ENCODE data around the gene ARSA.

The ARSA gene

GRCh38 chr22:50579752-50580151, 48.2 kb downstream of the ARSA start:
- no peak for DNase-seq (ENCODE audit: low read depth in 3 of 3)

- no peak for DNase-seq (ENCODE audit: low read depth in 3 of 3)
Observed at GRCh38 chr22:50578776-50579310, 49.1 kb downstream of the ARSA start.

DNA sequence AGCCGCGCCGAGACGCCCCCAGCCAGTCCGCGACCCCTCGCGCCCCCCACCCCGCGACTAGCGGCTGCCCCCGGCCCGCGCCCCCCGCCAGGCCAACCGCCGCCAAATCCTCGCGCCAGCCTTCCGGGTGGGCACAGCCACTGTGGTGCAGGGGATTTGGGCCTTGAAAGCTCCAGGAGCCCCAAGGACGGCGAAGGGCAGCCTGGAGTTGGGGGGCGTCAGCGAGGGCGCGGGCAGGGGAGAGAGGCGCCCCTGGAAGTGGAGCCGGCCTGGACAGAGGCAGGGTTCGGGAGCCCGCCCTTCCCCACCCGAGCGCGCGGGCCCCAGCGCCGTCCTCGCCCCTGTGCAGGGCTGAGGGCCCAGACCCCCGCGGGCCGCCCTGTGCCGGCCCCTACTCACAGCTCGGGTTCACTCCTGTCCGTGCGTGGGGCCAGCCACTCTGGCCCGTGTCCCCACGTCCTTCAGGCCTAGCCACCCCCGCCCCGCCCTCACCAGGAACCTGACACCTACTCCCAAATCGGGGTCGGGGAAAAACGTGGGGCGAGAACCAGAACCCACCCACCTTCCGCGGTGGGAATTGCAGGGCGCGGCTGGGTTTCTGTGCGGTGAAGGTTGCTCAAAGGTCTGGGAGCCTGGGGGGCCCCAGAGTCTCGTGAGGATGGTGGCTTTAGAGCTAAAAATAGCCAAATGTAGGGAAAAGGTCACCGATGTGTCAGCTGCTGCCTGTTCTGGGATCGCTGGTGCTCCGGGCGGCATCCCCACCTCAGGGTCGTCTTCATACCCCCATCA, 49.8 kb downstream of the ARSA start, which contains the start of gene CPT1B:
CPT1B (minus strand) TSS at position 441 of the 789 bp plus-strand sequence. CDS start 512 bp downstream, outside the sequence.
- no peak for DNase-seq (ENCODE audit: low read depth in 3 of 3)

GRCh38 chr22:50577697-50577986, 50.3 kb downstream of the ARSA start:
- no peak for DNase-seq (ENCODE audit: low read depth in 3 of 3)

DNA sequence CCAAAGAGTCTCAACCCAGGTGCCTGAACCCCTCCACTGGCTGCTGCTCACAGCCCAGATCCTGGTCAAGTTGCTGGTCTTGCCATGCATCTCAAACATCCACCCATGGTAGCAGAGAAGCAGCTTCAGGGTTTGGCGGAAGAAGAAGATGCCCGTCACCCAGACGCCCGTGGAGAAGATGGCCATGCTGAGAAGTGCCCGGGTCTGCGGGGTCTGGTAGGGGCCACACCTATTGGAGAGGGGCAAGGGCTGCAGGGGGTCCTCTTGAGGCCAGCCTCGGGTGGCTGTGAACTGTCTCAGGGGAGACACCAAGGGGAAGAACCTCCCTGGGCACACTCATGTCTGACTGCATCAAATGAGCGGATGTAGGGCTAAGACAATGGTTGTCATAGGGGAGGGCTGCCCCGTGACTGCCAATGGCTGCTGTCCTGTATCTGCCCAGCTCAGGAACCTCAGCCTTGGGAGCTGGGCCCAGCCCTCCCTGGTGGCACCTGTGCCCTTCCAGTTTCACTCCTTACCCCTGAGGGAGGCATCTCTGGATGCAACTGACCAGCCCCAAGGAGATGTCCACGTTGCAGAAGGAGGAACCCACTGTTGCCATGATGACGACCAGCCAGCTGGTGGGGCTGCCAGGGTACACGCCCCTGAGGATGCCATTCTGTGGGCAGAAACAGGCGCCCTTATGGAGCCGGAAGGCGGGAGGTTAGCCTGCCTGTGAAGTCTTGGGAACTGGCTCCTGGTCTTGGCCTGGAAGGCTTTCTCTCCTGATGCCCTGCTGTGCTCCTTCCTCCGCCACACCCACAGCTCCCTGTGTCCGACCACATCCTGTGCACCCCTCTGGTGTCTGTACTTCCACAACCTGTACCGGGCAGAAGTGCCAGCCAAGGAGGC, 50.9 kb downstream of the ARSA start:
- DNase-seq (ENCODE audit: low read depth in 3 of 3) = no peak

DNA sequence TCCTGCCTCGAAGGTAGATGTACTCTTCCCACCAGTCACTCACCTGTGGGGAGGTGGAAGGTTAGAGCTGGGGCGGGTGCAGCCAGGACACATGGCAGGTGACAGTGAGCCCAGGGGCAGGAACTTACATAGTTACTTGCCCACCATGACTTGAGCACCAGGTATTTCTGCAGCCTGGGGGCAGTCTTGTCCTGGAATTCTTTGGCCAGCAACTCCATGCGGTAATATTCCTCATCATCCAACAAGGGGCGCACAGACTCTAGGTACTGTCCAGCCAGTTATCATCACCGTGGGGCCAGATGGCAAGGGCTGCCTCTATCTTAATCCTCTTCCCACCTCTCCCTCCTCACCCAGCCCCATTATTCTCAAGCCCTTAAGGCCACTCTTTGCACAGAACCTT, 51.9 kb downstream of the ARSA start:
- no peak for DNase-seq (ENCODE audit: low read depth in 3 of 3)

DNA sequence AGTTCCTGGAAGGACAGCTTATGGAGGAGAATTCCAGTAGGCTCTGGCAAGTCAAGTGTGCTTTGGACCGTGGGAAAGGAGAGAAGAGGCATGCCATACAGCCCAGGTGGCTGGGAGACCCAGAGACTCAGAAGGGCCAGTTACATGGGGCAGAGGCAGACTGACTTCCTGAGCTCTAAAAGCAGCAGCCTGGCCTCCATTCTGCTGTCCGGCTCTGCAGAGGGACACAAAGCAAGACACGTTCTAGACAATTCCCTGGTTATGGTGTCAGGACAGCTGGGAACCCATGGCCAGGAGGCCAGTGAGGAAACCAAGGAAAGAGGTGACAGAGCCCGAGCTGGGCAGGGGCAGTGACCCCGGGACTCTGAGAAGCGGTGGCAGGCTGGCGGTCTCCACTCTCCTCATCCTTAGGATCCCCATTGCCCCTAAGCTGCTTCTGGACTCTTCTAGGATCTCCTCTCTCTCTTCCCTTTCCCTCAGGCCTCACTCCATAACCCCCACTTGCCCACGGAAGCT, 52.5 kb downstream of the ARSA start:
- no peak for DNase-seq (ENCODE audit: low read depth in 3 of 3)

Measured in stimulated activated CD4-positive, alpha-beta T cell treated with anti-CD3 and anti-CD28 coated beads, TNF-alpha, amount 100 ng/mL, for 4 hours (primary cell).